ENCODE measurements around the gene CPD.
"Not testable (repeated sequence)": the region's sequence is repeated elsewhere in the genome, so short reads cannot be mapped to it uniquely, and the experiment has no call there.

Gene CPD

GRCh38 chr17:30389756-30390300 lies 11.1 kb downstream of the CPD start:
- DNase-seq = no peak

GRCh38 chr17:30391534-30391933 lies 12.8 kb downstream of the CPD start:
- no peak for DNase-seq

- no peak for DNase-seq
Observed at GRCh38 chr17:30393491-30393890, 14.8 kb downstream of the CPD start.

- DNase-seq = no peak
Observed at GRCh38 chr17:30393911-30394867, 15.5 kb downstream of the CPD start.

- no peak for DNase-seq
Observed at GRCh38 chr17:30395398-30396022, 16.8 kb downstream of the CPD start.

- DNase-seq = no peak
Observed at GRCh38 chr17:30396129-30396528, 17.4 kb downstream of the CPD start.

GRCh38 chr17:30396612-30397011 lies 17.9 kb downstream of the CPD start:
- no peak for DNase-seq

GRCh38 chr17:30398328-30399041 lies 19.8 kb downstream of the CPD start:
- no peak for DNase-seq

- DNase-seq = no peak
Observed at GRCh38 chr17:30401097-30401496, 22.4 kb downstream of the CPD start.

GRCh38 chr17:30405161-30405560 lies 26.4 kb downstream of the CPD start:
- DNase-seq = no peak

- not testable (repeated sequence) for DNase-seq
Observed at GRCh38 chr17:30410627-30411026, 31.9 kb downstream of the CPD start.

- DNase-seq = not testable (repeated sequence)
Observed at GRCh38 chr17:30412008-30412496, 33.3 kb downstream of the CPD start.

- peak; percentile 50 for DNase-seq
Observed at GRCh38 chr17:30413109-30413508, 34.4 kb downstream of the CPD start.

- DNase-seq = no peak
Observed at GRCh38 chr17:30414486-30414885, 35.8 kb downstream of the CPD start.

- no peak for DNase-seq
Observed at GRCh38 chr17:30415491-30415890, 36.8 kb downstream of the CPD start.

- not testable (repeated sequence) for DNase-seq
Observed at GRCh38 chr17:30418070-30418469, 39.3 kb downstream of the CPD start.

- no peak for DNase-seq
Observed at GRCh38 chr17:30421592-30421991, 42.9 kb downstream of the CPD start.

- no peak for DNase-seq
Observed at GRCh38 chr17:30422171-30422570, 43.4 kb downstream of the CPD start.

GRCh38 chr17:30424471-30424870 lies 45.7 kb downstream of the CPD start:
- no peak for DNase-seq

GRCh38 chr17:30426292-30426691 lies 47.6 kb downstream of the CPD start:
- no peak for DNase-seq

GRCh38 chr17:30427611-30428010 lies 48.9 kb downstream of the CPD start:
- no peak for DNase-seq

GRCh38 chr17:30429155-30429554 lies 50.4 kb downstream of the CPD start:
- DNase-seq = no peak

- no peak for DNase-seq
Observed at GRCh38 chr17:30433514-30433913, 54.8 kb downstream of the CPD start.
